Hepatocyte (in vitro differentiated cells): ENCODE measurements around the gene AKR1B15.

Experiments
- CTCF ChIP-seq: fragments of 200-600 bp; sonication (generic); IDR thresholded peaks from 2 replicates; pipeline ENCODE4 v1.5.1; 2016; ENCODE audit warnings: antibody characterized with exemption, mild to moderate bottlenecking; ENCODE audit not compliant: poor library complexity
- EZH2 ChIP-seq: fragments of 200-600 bp; sonication (generic); IDR thresholded peaks from 2 replicates; pipeline ENCODE4 v1.6.1; 2016; ENCODE audit warnings: antibody characterized with exemption, mild to moderate bottlenecking, borderline replicate concordance

DNA sequence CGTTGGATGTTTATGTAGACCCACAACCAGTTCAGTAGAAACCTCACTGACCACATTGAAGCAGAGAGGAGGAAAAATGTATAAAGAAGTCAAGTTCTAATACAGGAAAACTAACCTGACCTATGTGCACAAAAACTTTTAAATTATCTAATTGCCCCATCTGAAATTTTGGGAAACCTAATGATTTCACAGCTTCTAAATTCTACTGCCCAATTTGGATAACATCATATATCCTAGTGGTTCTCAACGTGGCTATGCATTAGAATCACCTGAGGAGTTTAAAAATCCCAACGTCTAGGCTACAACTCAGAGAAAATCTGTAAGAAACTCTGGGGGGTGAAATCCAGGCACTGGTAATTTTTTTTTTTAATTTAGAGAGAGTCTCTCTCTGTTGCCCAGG is 14.3 kb upstream of the AKR1B15 start:
- TF ChIP-seq EZH2 = no peak
- TF ChIP-seq CTCF = no peak
